ENCODE data around the gene CLASRP.

DNA sequence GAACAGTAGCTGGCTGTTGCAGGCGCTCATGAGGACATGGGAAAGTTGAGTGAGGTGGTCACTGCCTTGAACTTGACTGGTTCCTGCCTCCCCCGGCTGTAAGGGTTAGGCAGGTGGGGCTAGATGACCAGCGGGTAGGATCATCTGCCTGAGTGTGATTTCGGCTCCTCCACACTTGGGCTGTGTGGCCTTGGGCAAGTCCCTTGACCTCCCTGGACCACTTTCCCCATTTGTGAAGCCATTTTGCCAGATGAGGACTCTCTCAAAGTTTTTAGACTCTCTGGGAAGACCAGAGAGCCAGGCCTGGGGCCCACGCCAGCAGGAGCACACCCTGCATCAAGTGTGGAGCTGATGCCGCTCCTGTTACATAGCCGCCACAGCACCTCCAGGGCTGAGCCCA lies 63.6 kb downstream of the CLASRP start:
- TF ChIP-seq, protein P1, sequence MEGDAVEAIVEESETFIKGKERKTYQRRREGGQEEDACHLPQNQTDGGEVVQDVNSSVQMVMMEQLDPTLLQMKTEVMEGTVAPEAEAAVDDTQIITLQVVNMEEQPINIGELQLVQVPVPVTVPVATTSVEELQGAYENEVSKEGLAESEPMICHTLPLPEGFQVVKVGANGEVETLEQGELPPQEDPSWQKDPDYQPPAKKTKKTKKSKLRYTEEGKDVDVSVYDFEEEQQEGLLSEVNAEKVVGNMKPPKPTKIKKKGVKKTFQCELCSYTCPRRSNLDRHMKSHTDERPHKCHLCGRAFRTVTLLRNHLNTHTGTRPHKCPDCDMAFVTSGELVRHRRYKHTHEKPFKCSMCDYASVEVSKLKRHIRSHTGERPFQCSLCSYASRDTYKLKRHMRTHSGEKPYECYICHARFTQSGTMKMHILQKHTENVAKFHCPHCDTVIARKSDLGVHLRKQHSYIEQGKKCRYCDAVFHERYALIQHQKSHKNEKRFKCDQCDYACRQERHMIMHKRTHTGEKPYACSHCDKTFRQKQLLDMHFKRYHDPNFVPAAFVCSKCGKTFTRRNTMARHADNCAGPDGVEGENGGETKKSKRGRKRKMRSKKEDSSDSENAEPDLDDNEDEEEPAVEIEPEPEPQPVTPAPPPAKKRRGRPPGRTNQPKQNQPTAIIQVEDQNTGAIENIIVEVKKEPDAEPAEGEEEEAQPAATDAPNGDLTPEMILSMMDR (IDR thresholded peaks at IDR 0.05 in 4 of 5, conservative IDR thresholded peaks at IDR 0.05 in 1 of 5) = no peak
- TF ChIP-seq POLR2A (IDR thresholded peaks at IDR 0.05) = no peak

Data from gastrocnemius medialis (tissue), 4 donors.